ENCODE results near the gene CTNNBIP1. TPM values are rescaled to one million over a fixed set of nuclear protein-coding genes. Genes with fewer than 3 reads are reported as not detected.

The CTNNBIP1 gene
- total and polyA plus RNA-seq, 9 of the 15 experiments (the other 6 are each of a cell fraction or from before 2014, with no cell fraction given), result 0.65 to 29.2 (median 14.7) TPM

DNA sequence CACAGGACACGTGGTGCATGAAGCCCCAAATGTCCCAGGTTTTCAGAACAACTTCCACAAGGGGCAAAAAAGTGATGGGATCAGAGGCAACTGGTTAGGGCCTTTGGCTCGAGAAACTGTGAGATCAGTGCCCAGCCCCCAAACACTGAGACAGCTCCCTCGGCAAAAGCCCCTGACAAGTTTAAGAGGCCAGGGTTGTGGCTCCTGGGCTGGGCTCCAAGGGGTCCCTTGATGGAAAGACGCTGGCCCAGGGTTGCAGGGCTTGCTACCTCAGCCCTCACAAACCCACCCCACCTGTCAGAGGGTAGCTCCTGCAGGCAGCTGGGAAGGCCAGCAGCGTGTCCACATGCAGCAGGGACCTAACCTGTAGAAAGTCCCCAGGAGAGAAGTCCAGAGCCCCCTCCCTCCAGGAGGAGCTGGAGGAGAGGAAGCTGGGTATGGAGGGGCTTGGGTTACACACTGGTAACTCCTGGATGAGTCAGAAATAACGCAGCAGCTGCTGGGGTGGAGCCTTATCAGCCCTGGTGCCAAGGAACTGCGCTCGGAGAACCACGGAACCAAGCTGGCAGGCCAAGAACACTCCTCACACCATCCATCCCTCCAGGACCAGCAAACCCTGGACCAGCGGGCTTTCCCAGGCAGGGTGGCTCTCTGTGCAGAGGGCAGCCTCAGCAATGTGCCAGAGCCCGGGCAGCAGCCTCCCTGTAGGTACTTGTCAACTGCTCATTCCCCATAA, 37.5 kb downstream of the CTNNBIP1 start (continued):
- no peak for TF ChIP-seq THRA (IDR thresholded peaks at IDR 0.05)
- no peak for TF ChIP-seq GATAD2A (IDR thresholded peaks at IDR 0.05)

- Histone ChIP-seq H2AFZ (ENCODE audit: low read depth, low read length) (no peak overlapping the region), H3K36me3 (ENCODE audit: control insufficient read depth, insufficient read depth, low read length) (peaks cover 4% of the 10 kb centered on the region; the same call in 1 of the 3 replicates), H4K20me1 (replicated peaks; ENCODE audit: control insufficient read depth, insufficient read depth, low read length) (peaks cover 8% of the 10 kb centered on the region), H3K9me1 (ENCODE audit: control insufficient read depth, insufficient read depth, low read length) (no peaks in the 10 kb centered on the region), H3K27me3 (ENCODE audit: control insufficient read depth in 2 of 2, insufficient read depth in 2 of 2, low read length in 2 of 2) (no peaks in the 10 kb centered on the region), H3K79me2 (ENCODE audit: control insufficient read depth, insufficient read depth, low read length) (no peaks in the 10 kb centered on the region), H3K9me3 (replicated peaks; ENCODE audit: control insufficient read depth, insufficient read depth, low read depth, low read length) (no peaks in the 10 kb centered on the region), H3K4me2 (ENCODE audit: insufficient read depth, low read length) (no peak overlapping the region), H3K4me3 (no peak overlapping the region), H3K27ac (ENCODE audit: extremely low read depth, low read depth, low read length) (no peak overlapping the region), H3K4me1 (replicated peaks in 1 of 2; ENCODE audit: control insufficient read depth in 2 of 2, insufficient read depth in 2 of 2, low read length in 2 of 2) (peaks cover 5 to 30% of the 10 kb centered on the region in 2 experiments; a peak in 4 of 5 replicates), H3K9ac (ENCODE audit: insufficient read depth in 1 of 2, low read depth in 2 of 2, low read length in 2 of 2) (no peak overlapping the region; a peak in 1 of 4 replicates)
- no TSS peak for BruUV-seq (replicated peaks)
- intact Hi-C loops (cut with micrococcal nuclease), result no loop called here
- POLR2A ChIA-PET, result interaction anchor here (0.6 to 2.3 kb wide), 4 partner anchors 10 to 243 kb away, joined by 3 to 17 read pairs (median 3); no protein-coding TSS in a partner anchor
- no peak for ATAC-seq
- no peak for TF ChIP-seq ETV6 (IDR thresholded peaks at IDR 0.05; ENCODE audit: borderline replicate concordance in 1 of 2, low read depth in 2 of 2, low read length in 1 of 2)
- TF ChIP-seq ETV6 (CRISPR knock-in tag; IDR thresholded peaks at IDR 0.05; ENCODE audit: borderline replicate concordance), result no peak
- TF ChIP-seq ZNF644 (tag; IDR thresholded peaks at IDR 0.05; ENCODE audit: low read depth), result no peak
- no peak for TF ChIP-seq ZNF143 (CRISPR knock-in tag; IDR thresholded peaks at IDR 0.05)
- no peak for TF ChIP-seq CXXC5 (CRISPR knock-in tag; IDR thresholded peaks at IDR 0.05)
- TF ChIP-seq SETDB1 (IDR thresholded peaks at IDR 0.05; ENCODE audit: low read length), result no peak
- 0 out of 2 replicates have a peak, but pooled peaks have one; percentile 24 for TF ChIP-seq MAX (CRISPR knock-in tag; IDR thresholded peaks at IDR 0.05)
- TF ChIP-seq ZNF639 (CRISPR knock-in tag; conservative IDR thresholded peaks at IDR 0.05 in 1 of 2, IDR thresholded peaks at IDR 0.05 in 1 of 2), result 0 out of 4 replicates have a peak, but pooled peaks of 1 of the 2 experiments have one; percentile 26
- TF ChIP-seq TFAM (CRISPR knock-in tag; conservative IDR thresholded peaks at IDR 0.05), result no peak
- no peak for TF ChIP-seq MAZ (CRISPR knock-in tag; conservative IDR thresholded peaks at IDR 0.05 in 1 of 2, IDR thresholded peaks at IDR 0.05 in 1 of 2)
- no peak for TF ChIP-seq PURB (CRISPR knock-in tag; IDR thresholded peaks at IDR 0.05; ENCODE audit: low read depth)
- no peak for TF ChIP-seq ZNF785 (CRISPR knock-in tag; IDR thresholded peaks at IDR 0.05)
- TF ChIP-seq CCAR2 (IDR thresholded peaks at IDR 0.05; ENCODE audit: low read depth, low read length), result no peak
- FAIRE-seq, result no peak
- no peak for DNase-seq (ENCODE audit: extremely low read depth in 1 of 4, low spot score in 3 of 4)
- CTCF ChIA-PET (ENCODE audit: low intra/inter-chr PET ratio), result interaction anchor here (1.0 kb wide), 1 partner anchor 556 kb away, joined by 3 read pairs; no protein-coding TSS in a partner anchor
- in situ Hi-C loops (cut with MboI), result loop anchor here (5.0 to 10.0 kb wide), 2 partner anchors 73 to 555 kb away; partner anchors contain the start of genes LZIC and NMNAT1
- 44% methylated on average over 20 of the region's 20 CpGs for WGBS (ENCODE audit: insufficient coverage, low coverage, missing lambda C conversion rate)
Observed at GRCh38 chr1:9871707-9872425, 38.2 kb downstream of the CTNNBIP1 start.
